CD4-positive, alpha-beta T cell treated with Interleukin-21 for 1 hour (primary cell): Measurements from ENCODE around the gene TMEM200B.
"Not testable (repeated sequence)": the region's sequence is repeated elsewhere in the genome, so short reads cannot be mapped to it uniquely, and the experiment has no call there.

Experiments
- DNase-seq: peaks from one replicate; pipeline ENCODE4 v3.0.0-alpha.2; 2020

Gene TMEM200B

DNA sequence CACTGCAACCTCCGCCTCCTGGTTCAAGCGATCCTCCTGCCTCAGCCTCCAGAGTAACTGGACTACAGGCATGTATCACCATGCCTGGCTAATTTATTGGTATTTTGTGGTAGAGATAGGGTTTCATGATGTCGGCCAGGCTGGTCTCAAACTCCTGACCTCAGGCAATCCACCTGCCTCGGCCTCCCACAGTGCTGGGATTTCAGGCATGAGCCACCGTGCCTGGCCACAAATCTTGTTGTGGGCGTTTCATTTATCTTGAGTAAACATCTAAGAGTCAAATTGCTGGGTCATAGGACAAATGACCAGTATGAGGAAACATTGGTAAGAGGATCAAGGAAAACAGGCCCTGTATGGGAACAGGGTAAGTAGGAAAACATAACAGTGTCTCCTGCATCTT lies 17.9 kb downstream of the TMEM200B start:
- DNase-seq, result no peak

DNA sequence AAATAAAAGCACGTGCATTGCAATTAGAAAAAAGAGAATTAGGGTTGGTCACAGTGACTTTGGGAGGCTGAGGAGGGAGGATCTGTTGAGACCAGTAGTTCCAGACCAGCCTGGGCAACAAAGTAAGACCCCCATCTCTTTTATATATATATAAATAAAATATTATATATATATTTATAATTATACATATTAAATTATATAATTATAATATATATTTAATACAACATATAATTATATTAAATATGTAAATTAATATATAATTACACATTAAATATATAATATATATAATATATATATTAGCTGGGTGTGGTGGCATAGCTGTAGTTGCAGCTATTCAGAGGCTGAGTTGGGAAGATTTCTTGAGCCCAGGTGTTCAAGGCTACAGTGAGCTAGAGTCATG lies 23.2 kb downstream of the TMEM200B start:
- no peak for DNase-seq

DNA sequence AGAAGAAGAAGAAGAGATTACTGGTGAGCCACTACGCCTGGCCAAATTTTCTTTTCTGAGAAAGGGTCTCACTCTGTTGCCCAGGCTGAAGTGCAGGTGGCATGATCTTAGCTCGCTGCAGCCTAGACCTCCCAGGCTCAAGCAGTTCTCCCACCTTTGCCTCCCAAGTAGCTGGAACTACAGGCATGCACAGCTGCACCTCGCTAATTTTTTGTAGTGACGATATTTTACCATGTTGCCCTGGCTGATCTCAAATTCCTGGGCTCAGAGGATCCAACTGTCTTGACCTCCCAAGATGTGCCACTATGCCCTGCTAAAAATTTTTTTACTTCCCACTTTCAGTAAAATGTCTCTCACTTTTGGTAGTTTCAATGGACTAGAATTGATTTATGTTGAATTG lies 24.4 kb downstream of the TMEM200B start:
- no peak for DNase-seq

DNA sequence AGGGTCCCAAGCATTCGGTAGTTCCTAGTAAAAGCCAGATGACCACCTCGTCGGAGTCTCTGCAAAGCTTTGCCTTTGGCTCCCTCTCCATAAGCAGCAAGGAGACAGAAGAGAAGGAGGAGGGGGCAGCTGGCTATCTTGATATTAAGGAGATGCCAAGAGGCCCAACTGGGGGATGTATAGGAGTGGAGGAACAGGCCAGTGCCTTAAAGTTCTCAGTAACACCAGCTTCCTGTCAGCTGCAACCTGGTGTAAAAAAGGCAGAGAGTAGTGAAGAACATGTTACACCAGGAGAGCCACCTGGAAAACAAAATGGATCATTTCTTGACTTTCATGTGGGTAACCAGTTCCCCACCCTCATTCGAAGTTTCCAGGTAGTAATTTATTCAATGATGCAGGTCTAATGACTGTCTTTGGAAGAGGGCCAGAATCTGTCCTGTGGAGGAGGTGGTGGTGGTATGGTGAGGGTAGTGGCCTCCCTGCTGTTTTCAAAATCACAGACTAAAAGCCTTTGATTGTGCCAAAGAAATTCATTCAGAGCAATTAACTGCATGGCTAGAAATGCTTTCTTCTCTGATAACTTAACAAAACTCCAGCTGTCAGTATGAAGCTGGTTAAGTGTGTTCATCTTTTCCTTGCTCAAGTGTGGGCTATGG lies 27.3 kb downstream of the TMEM200B start:
- DNase-seq, result no peak

DNA sequence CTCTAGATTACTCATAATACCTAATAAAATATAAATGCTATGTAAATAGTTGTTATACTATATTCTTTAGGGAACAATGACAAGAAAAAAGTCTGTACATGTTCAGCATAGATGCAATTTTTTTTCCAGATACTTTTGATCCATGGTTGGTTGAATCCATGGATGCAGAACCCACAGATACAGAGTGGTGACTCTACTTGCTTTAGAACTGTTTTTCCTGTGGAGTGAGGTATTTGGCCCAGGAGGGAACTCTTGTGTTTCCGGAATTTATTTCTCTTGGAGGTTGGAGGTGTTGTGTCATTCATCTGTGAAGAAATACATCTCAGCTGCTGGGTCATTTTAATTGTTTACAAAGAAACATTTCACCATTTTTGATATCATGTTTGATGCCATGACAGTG lies 28.7 kb downstream of the TMEM200B start:
- no peak for DNase-seq

DNA sequence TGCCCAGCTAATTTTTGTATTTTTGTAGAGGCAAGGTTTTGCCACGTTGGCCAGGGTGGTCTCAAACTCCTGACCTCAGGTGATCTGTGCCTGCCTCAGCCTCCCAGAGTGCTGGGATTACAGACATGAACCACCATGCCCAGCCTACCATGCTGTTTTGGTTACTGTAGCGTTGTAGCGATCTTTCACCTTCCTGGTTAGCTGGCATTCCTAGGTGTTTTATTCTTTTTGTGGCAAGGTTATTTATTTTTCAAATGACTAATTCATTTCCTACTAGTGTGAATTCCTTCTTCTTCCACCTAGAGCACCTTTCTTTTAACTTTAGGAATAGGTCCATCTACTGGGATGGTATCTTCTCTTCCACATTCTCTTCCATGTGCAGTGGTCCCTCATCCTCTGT lies 29.3 kb downstream of the TMEM200B start:
- DNase-seq, result no peak

DNA sequence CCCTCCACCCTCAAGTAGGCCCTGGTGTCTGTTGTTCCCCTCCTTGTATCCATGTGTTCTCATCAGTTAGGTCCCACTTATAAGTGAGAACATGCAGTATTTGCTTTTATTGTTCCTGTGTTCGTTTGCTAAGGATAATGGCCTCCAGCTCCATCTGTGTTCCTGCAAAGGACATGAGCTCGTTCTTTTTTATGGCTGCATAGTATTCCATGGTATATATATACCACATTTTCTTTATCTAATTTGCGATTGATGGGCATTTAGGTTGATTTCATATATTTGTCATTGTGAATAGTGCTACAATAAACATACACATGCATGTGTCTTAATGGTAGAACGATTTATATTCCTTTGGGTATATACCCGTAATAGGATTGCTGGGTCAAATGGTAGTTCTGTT lies 31.0 kb downstream of the TMEM200B start:
- DNase-seq, result not testable (repeated sequence)

DNA sequence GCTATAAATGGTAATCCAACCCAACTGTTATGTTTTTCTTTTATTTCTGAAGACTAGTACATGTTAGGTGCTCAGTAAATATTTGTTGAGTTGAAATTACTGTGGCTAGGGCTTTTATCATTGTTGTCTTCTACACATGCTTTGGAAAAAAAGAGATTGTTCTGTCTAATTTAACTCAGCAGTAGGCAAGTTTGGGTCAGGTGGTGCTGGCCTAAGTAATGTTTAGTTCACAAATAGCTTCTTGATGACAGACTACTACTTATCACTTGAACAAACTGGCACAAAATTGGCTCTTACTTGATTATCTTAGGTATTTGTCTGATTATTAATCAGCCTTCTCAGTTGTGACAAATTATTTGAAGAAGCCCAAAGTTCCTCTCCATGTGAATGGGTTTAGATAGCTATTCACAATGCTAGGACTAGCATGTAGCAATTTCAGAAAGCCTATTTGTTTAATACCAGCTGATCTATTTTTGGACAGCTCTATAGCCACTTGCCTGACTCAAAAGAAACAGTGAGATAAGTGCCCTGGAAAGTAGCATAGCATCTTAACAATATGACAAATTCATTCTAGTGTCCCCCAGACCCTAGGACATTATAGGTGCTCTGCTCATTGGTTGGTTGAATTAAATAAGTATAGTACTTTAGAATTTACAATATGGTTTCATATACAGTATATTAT lies 32.6 kb downstream of the TMEM200B start:
- no peak for DNase-seq

DNA sequence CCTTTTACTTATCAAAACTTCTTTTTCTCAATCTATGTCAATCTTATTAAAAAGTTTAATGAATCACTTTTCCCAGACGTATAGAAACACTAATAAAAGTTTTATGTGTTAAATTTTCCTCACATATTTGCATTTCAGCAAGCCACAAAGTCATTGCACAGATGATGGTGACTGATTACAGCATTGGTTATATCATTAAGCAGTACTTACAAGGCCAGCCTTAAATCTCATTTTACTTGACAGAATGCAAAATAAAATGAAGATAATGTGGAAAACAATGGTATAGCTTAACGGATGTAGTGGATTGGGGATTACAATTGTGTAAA lies 39.5 kb downstream of the TMEM200B start:
- DNase-seq, result no peak

DNA sequence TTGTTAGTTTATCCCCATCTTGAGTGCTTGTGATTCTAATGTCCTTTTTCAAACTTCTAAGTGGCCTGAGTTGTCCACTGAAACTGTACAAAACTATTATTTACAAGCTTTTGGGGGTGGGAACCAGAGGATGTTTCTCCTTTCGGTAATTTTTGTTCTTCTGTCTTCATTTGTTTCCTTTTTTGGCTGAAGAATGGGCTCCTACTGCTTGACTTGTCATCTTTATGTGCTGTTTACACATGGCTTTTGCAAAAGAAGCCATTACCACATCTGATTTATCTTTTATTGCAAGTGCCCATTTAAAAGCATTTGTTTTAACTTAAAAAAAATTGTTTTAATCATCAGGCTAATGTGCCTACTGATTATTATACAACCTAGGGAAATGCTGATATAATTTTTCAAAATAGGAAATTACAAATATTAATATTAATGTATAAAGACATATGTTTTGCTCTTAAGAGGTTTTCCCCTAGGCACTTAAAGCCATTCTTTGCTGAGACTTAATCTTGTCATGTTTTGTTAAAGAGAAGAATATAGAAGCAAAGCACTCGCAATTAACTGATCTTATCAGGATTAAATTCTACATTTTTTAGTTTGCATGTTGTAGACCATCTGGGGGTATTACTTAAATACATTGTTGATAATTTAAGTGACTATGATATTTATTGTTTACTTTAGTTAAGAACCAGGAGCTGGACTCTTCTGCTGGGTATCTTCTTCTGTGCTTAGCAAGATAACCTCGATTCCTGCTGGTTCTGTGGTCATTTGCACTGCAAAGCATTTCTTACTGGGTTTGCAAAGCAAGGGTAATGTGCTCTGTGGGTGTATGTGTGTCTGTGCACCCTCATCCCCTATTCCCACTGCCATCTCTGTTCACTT lies 40.1 kb downstream of the TMEM200B start:
- no peak for DNase-seq

DNA sequence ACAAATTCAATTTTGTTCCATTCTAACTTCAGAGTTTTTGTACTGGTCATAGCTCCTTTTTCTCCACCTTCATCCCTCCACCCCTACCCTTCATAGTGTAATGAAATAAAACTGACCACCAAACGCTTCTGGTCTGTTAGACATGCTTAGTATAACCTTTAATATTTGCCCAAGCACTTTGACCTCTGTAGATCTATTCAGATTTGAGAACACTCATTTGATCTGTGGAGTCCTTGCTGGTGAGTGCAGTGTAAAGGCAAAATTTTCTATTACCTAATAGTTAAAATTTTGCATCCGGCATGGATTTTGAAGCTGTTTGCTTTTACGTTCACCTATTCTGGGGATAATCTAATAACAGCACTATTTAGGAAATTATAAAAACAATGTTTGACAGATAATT lies 41.2 kb downstream of the TMEM200B start:
- no peak for DNase-seq

DNA sequence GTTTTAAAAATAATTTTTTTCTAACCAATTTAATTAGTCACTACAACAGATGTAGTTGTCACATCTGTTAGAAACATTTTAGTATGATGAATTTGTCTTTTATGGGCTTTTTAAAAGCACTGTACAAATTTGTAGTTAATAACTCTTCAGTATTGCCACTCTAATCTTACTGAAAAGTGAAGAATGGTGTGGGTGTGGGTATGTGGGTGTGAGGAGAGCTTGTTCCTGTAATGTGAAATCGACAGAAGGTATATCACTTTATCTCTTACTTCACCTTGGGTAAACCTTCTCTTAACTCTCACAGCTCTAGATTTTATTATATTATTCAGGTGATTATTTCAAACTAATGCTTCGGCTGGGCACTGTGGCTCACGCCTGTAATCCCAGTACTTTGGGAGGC lies 42.5 kb downstream of the TMEM200B start:
- no peak for DNase-seq

DNA sequence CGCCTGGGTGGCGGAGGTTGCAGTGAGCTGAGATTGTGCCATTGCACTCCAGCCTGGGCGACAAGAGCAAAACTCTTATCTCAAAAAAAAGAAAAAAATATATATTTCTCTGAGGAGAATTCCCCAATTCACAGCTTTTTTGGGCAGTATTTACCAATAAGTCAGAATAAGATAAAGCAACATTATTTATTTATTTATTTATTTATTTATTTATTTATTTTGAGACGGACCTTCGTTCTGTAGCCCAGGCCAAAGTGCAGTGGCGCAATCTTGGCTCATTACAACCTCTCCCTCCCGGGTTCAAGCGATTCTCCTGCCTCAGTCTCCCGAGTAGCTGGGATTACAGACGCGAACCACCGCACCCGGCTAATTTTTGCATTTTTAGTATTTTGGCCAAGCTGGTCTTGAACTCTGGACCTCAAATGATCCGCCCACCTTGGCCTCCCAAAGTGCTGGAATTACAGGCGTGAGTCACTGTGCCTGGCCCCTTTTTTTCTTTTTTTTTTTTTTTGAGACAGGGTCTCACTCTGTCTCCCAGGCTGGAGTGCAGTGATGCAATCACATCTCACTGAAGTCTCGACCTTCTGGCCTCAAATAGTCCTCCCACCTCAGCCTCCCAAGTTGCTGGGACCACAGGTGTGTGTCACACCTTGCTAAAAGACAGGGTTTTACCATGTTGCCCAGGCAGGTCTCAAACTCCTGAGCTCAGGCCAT lies 43.6 kb downstream of the TMEM200B start:
- DNase-seq, result not testable (repeated sequence)

DNA sequence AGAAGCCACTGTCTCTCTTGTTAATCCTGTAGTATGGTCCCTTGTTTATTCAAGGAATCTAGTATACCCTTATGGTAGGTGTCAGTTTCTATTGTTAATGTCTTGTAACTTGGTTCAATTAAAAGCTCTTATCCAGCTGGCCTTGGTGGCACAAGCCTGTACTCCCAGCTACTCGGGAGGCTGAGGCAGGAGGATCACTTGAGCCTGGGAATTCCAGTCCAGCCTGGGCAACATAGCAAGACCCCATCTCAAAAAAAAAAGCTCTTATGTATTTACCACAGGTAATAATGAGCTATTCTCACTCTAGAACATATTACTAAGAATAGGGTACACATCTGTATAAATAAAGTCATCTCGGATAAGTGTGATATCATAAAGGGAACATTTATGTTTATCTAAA lies 46.5 kb downstream of the TMEM200B start:
- DNase-seq, result no peak
